HL-60 (cell line): Measurements from ENCODE around the gene SMPDL3B.

Experiments used
- GABPA ChIP-seq: IDR thresholded peaks from 2 replicates; pipeline ENCODE4 v1.6.1; 2012; ENCODE audit warnings: low read depth
- REST ChIP-seq: IDR thresholded peaks from 2 replicates; pipeline ENCODE4 v1.6.1; 2012; ENCODE audit warnings: low read depth; ENCODE audit not compliant: insufficient replicate concordance
- TF ChIP-seq, protein P1 (sequence below): IDR thresholded peaks from one replicate; pipeline ENCODE4 v1.5.1; 2011; ENCODE audit warnings: low read length, control low read depth, inconsistent platforms; ENCODE audit not compliant: insufficient read depth

DNA sequence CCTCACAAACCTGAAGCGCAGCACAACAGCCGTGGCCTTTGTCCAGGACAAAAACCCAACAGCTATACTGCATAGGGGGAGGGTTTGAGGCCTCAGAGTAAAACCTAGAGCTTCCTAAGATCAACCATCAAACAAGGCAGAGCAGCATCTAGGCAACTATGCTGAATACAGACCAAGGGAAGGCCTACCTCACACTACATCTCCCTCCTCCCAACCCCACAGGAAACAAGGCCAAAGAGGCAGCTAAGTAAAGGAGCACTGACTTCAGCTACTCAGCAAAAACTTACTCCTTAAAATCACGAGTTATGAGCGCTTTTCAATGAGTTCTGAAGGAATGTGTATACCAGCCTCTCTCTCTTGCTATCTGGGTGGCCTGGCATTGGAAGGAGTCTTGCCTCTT lies 37.3 kb downstream of the SMPDL3B start:
- no peak for TF ChIP-seq GABPA
- TF ChIP-seq, protein P1, sequence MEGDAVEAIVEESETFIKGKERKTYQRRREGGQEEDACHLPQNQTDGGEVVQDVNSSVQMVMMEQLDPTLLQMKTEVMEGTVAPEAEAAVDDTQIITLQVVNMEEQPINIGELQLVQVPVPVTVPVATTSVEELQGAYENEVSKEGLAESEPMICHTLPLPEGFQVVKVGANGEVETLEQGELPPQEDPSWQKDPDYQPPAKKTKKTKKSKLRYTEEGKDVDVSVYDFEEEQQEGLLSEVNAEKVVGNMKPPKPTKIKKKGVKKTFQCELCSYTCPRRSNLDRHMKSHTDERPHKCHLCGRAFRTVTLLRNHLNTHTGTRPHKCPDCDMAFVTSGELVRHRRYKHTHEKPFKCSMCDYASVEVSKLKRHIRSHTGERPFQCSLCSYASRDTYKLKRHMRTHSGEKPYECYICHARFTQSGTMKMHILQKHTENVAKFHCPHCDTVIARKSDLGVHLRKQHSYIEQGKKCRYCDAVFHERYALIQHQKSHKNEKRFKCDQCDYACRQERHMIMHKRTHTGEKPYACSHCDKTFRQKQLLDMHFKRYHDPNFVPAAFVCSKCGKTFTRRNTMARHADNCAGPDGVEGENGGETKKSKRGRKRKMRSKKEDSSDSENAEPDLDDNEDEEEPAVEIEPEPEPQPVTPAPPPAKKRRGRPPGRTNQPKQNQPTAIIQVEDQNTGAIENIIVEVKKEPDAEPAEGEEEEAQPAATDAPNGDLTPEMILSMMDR, result no peak
- TF ChIP-seq REST, result no peak
